Measurements from ENCODE around the gene BMERB1.
"Not testable (repeated sequence)": the region's sequence is repeated elsewhere in the genome, so short reads cannot be mapped to it uniquely, and the experiment has no call there.

Gene BMERB1

GRCh38 chr16:15401972-15402371, 32.4 kb upstream of the BMERB1 start:
- no peak for DNase-seq (ENCODE audit: extremely low spot score)
- POLR2A ChIA-PET, result no interaction called here
- TF ChIP-seq, protein P1, sequence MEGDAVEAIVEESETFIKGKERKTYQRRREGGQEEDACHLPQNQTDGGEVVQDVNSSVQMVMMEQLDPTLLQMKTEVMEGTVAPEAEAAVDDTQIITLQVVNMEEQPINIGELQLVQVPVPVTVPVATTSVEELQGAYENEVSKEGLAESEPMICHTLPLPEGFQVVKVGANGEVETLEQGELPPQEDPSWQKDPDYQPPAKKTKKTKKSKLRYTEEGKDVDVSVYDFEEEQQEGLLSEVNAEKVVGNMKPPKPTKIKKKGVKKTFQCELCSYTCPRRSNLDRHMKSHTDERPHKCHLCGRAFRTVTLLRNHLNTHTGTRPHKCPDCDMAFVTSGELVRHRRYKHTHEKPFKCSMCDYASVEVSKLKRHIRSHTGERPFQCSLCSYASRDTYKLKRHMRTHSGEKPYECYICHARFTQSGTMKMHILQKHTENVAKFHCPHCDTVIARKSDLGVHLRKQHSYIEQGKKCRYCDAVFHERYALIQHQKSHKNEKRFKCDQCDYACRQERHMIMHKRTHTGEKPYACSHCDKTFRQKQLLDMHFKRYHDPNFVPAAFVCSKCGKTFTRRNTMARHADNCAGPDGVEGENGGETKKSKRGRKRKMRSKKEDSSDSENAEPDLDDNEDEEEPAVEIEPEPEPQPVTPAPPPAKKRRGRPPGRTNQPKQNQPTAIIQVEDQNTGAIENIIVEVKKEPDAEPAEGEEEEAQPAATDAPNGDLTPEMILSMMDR (IDR thresholded peaks at IDR 0.05; ENCODE audit: control extremely low read depth, extremely low read depth, low read depth, missing control alignments), result no peak

GRCh38 chr16:15403392-15403995, 30.9 kb upstream of the BMERB1 start:
- no peak for DNase-seq (ENCODE audit: extremely low spot score)
- TF ChIP-seq, protein P1 (IDR thresholded peaks at IDR 0.05; ENCODE audit: control extremely low read depth, extremely low read depth, low read depth, missing control alignments), result no peak
- ChIA-PET POLR2A (no interaction called here), CTCF (no interaction called here)

More at GRCh38 chr16:15401972-15402371, 32.4 kb upstream of the BMERB1 start:
- CTCF ChIA-PET, result no interaction called here

DNA sequence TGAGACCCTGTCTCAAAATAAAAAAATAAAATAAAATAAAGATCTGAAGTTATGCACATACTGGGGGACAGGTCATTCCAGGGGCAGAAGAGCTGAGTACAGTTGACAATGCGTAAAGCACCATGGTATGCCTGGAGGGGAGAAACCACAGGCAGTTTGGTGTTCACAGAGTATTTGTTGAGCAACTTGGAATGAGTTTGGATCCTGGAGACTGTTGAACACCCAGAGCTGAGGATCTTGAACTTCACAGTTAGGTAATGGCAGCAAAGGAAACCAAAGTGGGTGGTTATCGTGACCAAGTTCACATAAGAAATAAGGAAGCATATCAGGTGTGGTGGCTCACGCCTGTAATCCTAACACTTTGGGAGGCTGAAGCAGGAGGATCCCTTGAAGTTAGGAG, 30.3 kb upstream of the BMERB1 start:
- DNase-seq (ENCODE audit: extremely low spot score); CTCF ChIA-PET; POLR2A ChIA-PET: not testable (repeated sequence)

- no peak for DNase-seq (ENCODE audit: extremely low spot score)
- TF ChIP-seq, protein P1 (IDR thresholded peaks at IDR 0.05; ENCODE audit: control extremely low read depth, extremely low read depth, low read depth, missing control alignments), result no peak
- CTCF ChIA-PET, result no interaction called here
- POLR2A ChIA-PET, result no interaction called here
These were observed 29.6 kb upstream of the BMERB1 start for GRCh38 chr16:15404792-15405191.

GRCh38 chr16:15407756-15408155, 26.6 kb upstream of the BMERB1 start:
- DNase-seq (ENCODE audit: extremely low spot score); CTCF ChIA-PET; POLR2A ChIA-PET: not testable (repeated sequence)

DNA sequence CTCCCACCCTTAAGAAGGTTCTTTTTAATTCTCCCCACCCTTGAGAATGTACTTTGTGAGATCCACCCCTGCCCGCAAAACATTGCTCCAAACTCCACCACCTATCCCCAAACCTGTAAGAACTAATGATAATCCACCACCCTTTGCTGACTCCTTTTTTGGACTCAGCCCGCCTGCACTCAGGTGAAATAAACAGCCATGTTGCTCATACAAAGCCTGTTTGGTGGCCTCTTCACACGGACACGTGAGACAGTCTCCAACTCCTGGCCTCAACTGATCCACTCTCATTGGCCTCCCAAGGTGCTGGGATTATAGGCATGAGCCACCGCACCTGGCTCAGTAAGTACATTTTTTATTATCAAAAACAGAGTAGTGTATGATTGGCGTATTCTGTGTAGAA, 24.9 kb upstream of the BMERB1 start:
- POLR2A ChIA-PET; CTCF ChIA-PET; DNase-seq (ENCODE audit: extremely low spot score): not testable (repeated sequence)

DNA sequence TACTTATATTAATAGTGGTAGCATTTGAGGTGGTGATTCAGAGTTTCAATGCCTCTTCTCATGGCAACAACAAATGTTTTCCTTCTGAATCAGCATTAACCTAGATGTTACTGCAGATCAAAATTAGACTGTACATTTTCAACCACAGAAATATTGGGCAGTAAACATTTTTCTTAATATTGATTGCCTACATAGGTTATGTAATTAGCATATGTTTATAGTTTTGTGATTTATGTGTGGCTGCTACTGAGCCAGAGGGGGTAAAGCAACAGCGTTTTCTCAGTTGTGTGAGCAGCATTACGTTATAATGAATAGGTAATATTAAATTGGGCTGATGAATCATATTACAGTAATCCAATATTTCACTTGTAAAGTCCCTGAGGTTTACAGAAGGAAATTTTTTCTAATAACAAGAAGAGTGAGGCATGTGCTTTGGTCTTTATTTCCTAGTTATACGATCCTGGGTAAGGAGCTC, 18.8 kb upstream of the BMERB1 start:
- ChIA-PET CTCF (no interaction called here), POLR2A (no interaction called here)
- DNase-seq (ENCODE audit: extremely low spot score), result no peak
- TF ChIP-seq, protein P1 (IDR thresholded peaks at IDR 0.05; ENCODE audit: control extremely low read depth, extremely low read depth, low read depth, missing control alignments), result no peak

DNA sequence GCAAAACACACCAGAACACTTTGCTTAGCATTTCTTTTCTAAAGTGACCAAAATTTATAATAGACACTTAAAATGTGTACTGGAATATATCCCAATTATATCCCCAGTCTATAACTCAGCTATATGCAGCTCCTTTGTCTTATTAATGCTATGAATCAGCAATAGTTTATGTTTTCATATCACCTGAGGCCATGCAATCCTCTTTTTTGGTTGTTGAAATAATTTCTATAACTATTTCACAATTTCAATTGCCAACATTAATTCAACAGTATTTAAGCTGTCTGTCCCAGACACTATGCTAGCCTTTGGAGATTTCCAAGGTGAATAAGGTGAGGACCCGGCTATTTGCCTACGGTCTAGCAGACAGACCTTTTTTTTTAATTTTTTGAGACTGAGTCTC, 17.2 kb upstream of the BMERB1 start:
- CTCF ChIA-PET, result interaction anchor here (0.6 to 0.8 kb wide), 2 partner anchors 10 to 234 kb away, joined by 3 to 4 read pairs; no protein-coding TSS in a partner anchor
- POLR2A ChIA-PET, result no interaction called here
- TF ChIP-seq, protein P1 (IDR thresholded peaks at IDR 0.05; ENCODE audit: control extremely low read depth, extremely low read depth, low read depth, missing control alignments), result no peak
- no peak for DNase-seq (ENCODE audit: extremely low spot score)

Measured in GM10248 (cell line).